ENCODE data around the gene TFB1M.

Gene TFB1M

DNA sequence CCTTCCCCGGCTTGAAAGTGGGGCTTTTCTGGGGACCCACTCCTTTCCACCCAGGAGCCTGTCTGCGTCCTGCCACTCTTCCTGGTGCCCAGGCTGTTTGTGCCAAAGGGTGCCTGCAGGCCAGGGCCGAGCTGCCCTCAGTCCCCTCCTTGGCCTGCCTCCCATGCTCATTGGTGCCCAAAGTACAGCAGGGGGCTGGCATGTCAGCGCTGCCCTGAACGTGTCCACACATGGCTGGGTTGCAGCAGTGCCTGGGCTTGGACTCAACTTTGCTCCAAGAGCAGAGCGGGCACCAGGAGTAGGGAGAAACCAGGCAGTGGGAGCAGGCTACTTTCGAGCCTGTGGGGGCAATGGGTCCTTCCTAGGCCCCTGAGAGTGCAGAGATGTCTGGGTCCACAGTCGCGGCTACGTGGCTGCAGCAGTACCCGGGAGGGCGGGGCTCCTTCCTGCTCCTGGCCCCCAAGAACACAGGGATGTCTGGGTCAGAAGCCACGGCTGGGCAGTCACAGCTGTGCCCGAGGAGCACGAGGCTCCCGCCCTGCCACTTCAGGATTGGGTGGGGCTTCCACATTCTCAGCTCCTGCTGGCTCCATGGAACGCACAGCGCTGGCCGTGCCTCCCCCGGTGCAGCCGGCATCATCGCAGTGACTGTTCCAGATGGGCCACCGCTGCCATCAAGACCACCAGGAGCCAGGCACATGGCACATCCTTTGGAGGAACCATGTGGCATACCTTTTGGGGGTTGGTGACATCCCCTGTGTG is 100.5 kb downstream of the TFB1M start:
- H3F3A ChIP-seq (ENCODE audit: insufficient read depth, low read length) = no peaks in the 10 kb centered on the region
- no peak for DNase-seq
- no peaks in the 10 kb centered on the region for H3K27me3 ChIP-seq (replicated peaks; ENCODE audit: insufficient read depth, low read length)
- no peak overlapping the region for H3K27ac ChIP-seq (ENCODE audit: low read length)
- H3K9me2 ChIP-seq (replicated peaks; ENCODE audit: insufficient read depth, low read length) = no peaks in the 10 kb centered on the region
- no peak overlapping the region for H2AFZ ChIP-seq (ENCODE audit: low read length)
- H3K36me3 ChIP-seq (replicated peaks; ENCODE audit: insufficient read depth, low read length) = no peaks in the 10 kb centered on the region
- no peaks in the 10 kb centered on the region for H4K20me1 ChIP-seq (ENCODE audit: insufficient read depth, low read length)
- H3K4me3 ChIP-seq (ENCODE audit: low read length) = no peak overlapping the region
- no peaks in the 10 kb centered on the region for H3K79me2 ChIP-seq (ENCODE audit: low read length)
- H3K9ac ChIP-seq (ENCODE audit: low read length) = no peak overlapping the region
- no peaks in the 10 kb centered on the region for H3K9me3 ChIP-seq (replicated peaks; ENCODE audit: insufficient read depth, low read length)
- no peak overlapping the region for H3K4me2 ChIP-seq (ENCODE audit: low read depth, low read length)
- H3K4me1 ChIP-seq (ENCODE audit: low read length) = no peaks in the 10 kb centered on the region
- TF ChIP-seq EZH2phosphoT487 (IDR thresholded peaks at IDR 0.05; ENCODE audit: low read length) (no peak), EZH2 (optimal IDR thresholded peaks at IDR 0.05; ENCODE audit: low read depth, low read length) (no peak)
- TF ChIP-seq, protein P1, sequence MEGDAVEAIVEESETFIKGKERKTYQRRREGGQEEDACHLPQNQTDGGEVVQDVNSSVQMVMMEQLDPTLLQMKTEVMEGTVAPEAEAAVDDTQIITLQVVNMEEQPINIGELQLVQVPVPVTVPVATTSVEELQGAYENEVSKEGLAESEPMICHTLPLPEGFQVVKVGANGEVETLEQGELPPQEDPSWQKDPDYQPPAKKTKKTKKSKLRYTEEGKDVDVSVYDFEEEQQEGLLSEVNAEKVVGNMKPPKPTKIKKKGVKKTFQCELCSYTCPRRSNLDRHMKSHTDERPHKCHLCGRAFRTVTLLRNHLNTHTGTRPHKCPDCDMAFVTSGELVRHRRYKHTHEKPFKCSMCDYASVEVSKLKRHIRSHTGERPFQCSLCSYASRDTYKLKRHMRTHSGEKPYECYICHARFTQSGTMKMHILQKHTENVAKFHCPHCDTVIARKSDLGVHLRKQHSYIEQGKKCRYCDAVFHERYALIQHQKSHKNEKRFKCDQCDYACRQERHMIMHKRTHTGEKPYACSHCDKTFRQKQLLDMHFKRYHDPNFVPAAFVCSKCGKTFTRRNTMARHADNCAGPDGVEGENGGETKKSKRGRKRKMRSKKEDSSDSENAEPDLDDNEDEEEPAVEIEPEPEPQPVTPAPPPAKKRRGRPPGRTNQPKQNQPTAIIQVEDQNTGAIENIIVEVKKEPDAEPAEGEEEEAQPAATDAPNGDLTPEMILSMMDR (IDR thresholded peaks at IDR 0.05; ENCODE audit: low read length) = no peak

- Histone ChIP-seq H3F3A (ENCODE audit: insufficient read depth, low read length) (no peaks in the 10 kb centered on the region), H3K4me1 (ENCODE audit: low read length) (no peaks in the 10 kb centered on the region), H3K4me3 (ENCODE audit: low read length) (no peak overlapping the region), H3K27ac (ENCODE audit: low read length) (no peak overlapping the region), H3K9me3 (replicated peaks; ENCODE audit: insufficient read depth, low read length) (no peaks in the 10 kb centered on the region), H3K36me3 (replicated peaks; ENCODE audit: insufficient read depth, low read length) (no peaks in the 10 kb centered on the region), H4K20me1 (ENCODE audit: insufficient read depth, low read length) (no peaks in the 10 kb centered on the region), H3K9ac (ENCODE audit: low read length) (no peak overlapping the region), H2AFZ (ENCODE audit: low read length) (no peak overlapping the region), H3K9me2 (replicated peaks; ENCODE audit: insufficient read depth, low read length) (no peaks in the 10 kb centered on the region), H3K4me2 (ENCODE audit: low read depth, low read length) (no peak overlapping the region), H3K79me2 (ENCODE audit: low read length) (no peaks in the 10 kb centered on the region), H3K27me3 (replicated peaks; ENCODE audit: insufficient read depth, low read length) (no peaks in the 10 kb centered on the region)
- TF ChIP-seq, protein P1 (IDR thresholded peaks at IDR 0.05; ENCODE audit: low read length) = no peak
- TF ChIP-seq EZH2 (optimal IDR thresholded peaks at IDR 0.05; ENCODE audit: low read depth, low read length) (no peak), EZH2phosphoT487 (IDR thresholded peaks at IDR 0.05; ENCODE audit: low read length) (no peak)
- DNase-seq = no peak
These were observed 101.5 kb downstream of the TFB1M start for GRCh38 chr6:155212616-155213380.

GRCh38 chr6:155212106-155212505 is 102.2 kb downstream of the TFB1M start:
- H2AFZ ChIP-seq (ENCODE audit: low read length) = no peak overlapping the region
- TF ChIP-seq, protein P1 (IDR thresholded peaks at IDR 0.05; ENCODE audit: low read length) = no peak
- TF ChIP-seq EZH2 (optimal IDR thresholded peaks at IDR 0.05; ENCODE audit: low read depth, low read length) (no peak), EZH2phosphoT487 (IDR thresholded peaks at IDR 0.05; ENCODE audit: low read length) (no peak)
- H3K36me3 ChIP-seq (replicated peaks; ENCODE audit: insufficient read depth, low read length) = no peaks in the 10 kb centered on the region
- DNase-seq = no peak
- no peaks in the 10 kb centered on the region for H3K9me2 ChIP-seq (replicated peaks; ENCODE audit: insufficient read depth, low read length)
- H3K27ac ChIP-seq (ENCODE audit: low read length) = no peak overlapping the region
- no peaks in the 10 kb centered on the region for H3F3A ChIP-seq (ENCODE audit: insufficient read depth, low read length)
- H3K9ac ChIP-seq (ENCODE audit: low read length) = no peak overlapping the region
- H3K4me1 ChIP-seq (ENCODE audit: low read length) = no peaks in the 10 kb centered on the region
- H3K4me2 ChIP-seq (ENCODE audit: low read depth, low read length) = no peak overlapping the region
- H3K79me2 ChIP-seq (ENCODE audit: low read length) = no peaks in the 10 kb centered on the region
- H4K20me1 ChIP-seq (ENCODE audit: insufficient read depth, low read length) = no peaks in the 10 kb centered on the region
- H3K27me3 ChIP-seq (replicated peaks; ENCODE audit: insufficient read depth, low read length) = no peaks in the 10 kb centered on the region
- H3K9me3 ChIP-seq (replicated peaks; ENCODE audit: insufficient read depth, low read length) = no peaks in the 10 kb centered on the region
- H3K4me3 ChIP-seq (ENCODE audit: low read length) = no peak overlapping the region

Measured in MM.1S (cell line).